Lower leg skin (tissue), 4 donors: ENCODE data around the gene FAM120A. TPM values are rescaled to one million over a fixed set of nuclear protein-coding genes. Genes with fewer than 3 reads are reported as not detected.

Experiments
- DNase-seq, 2 donors: peaks; one replicate each; pipeline ENCODE4 v3.0.0-alpha.2; 2019; ENCODE audit warnings: low spot score in 2 of 2
- H3K4me3 ChIP-seq: fragments of 200-600 bp; sonication (generic); 2 replicates; pipeline ENCODE4 v1.5.1; 2017; ENCODE audit warnings: mild to moderate bottlenecking, low read depth; ENCODE audit not compliant: poor library complexity, severe bottlenecking
- CTCF ChIP-seq, 3 donors: fragments of 450-650 bp; IDR thresholded peaks; one replicate each; pipeline ENCODE4 v1.5.1; 2016; ENCODE audit warnings: antibody characterized with exemption in 3 of 3, mild to moderate bottlenecking in 3 of 3, moderate library complexity in 2 of 3
- POLR2A ChIP-seq, 2 donors: fragments of 450-650 bp; IDR thresholded peaks; one replicate each; pipeline ENCODE4 v1.6.1; 2016 to 2017; ENCODE audit warnings: antibody characterized with exemption in 2 of 2, mild to moderate bottlenecking in 1 of 2, moderate library complexity in 1 of 2
- WGBS, 2 donors: methylation state at CpG; one replicate each; pipeline ENCODE4 v1.1.5; 2018; 5-methylcytosine and 5-hydroxymethylcytosine counted together
- intact Hi-C: fragments of 100-400 bp; cut with DNase I; formaldehyde crosslinking; loops from one replicate; pipeline ENCODE4 v1.15.0; 2023; ENCODE audit warnings: low total_unique reads
- total RNA-seq, 4 donors: library from RNA; depleted of rRNA; stranded (reverse); fragments of >200 nt; gene quantifications; one replicate each; pipeline ENCODE4 v1.1.0, GENCODE V29; 2016

Gene FAM120A
- total RNA-seq, 4 donors from 2014 or later: 58.1 to 80.5 (median 65.0) TPM

GRCh38 chr9:93459432-93459847 is 8.0 kb downstream of the FAM120A start:
- intact Hi-C loops: no loop called here
- no peak for TF ChIP-seq POLR2A (IDR thresholded peaks at IDR 0.05)
- no peak for TF ChIP-seq CTCF (IDR thresholded peaks at IDR 0.05)
- DNase-seq: no peak
- H3K4me3 ChIP-seq: no peak overlapping the region

GRCh38 chr9:93460689-93461413 is 9.4 kb downstream of the FAM120A start:
- no peak for DNase-seq
- WGBS, 2 donors: 81 to 88% methylated on average over 3 of the region's 3 CpGs
- no peak overlapping the region for H3K4me3 ChIP-seq
- intact Hi-C loops: no loop called here
- no peak for TF ChIP-seq CTCF (IDR thresholded peaks at IDR 0.05)
- TF ChIP-seq POLR2A (IDR thresholded peaks at IDR 0.05): no peak

GRCh38 chr9:93461414-93461743 is 9.9 kb downstream of the FAM120A start:
- intact Hi-C loops: no loop called here
- H3K4me3 ChIP-seq: no peak overlapping the region
- TF ChIP-seq CTCF (IDR thresholded peaks at IDR 0.05) (no peak), POLR2A (IDR thresholded peaks at IDR 0.05) (no peak)
- 98 to 100% methylated on average over 1 of the region's 1 CpG for WGBS, 2 donors
- no peak for DNase-seq

GRCh38 chr9:93461821-93462220 is 10.3 kb downstream of the FAM120A start:
- H3K4me3 ChIP-seq: no peak overlapping the region
- intact Hi-C loops: no loop called here
- TF ChIP-seq POLR2A (IDR thresholded peaks at IDR 0.05) (no peak), CTCF (IDR thresholded peaks at IDR 0.05) (no peak)
- WGBS, 2 donors: 82 to 84% methylated on average over 2 of the region's 2 CpGs
- DNase-seq: no peak

GRCh38 chr9:93463638-93464248 is 12.3 kb downstream of the FAM120A start:
- no peak overlapping the region for H3K4me3 ChIP-seq
- 87 to 91% methylated on average over 4 of the region's 4 CpGs for WGBS, 2 donors
- TF ChIP-seq CTCF (IDR thresholded peaks at IDR 0.05) (no peak), POLR2A (IDR thresholded peaks at IDR 0.05) (no peak)
- DNase-seq: no peak
- intact Hi-C loops: no loop called here

- TF ChIP-seq CTCF (IDR thresholded peaks at IDR 0.05): no peak
- TF ChIP-seq POLR2A (IDR thresholded peaks at IDR 0.05): no peak
- WGBS, 2 donors: 80 to 85% methylated on average over 3 of the region's 3 CpGs
- intact Hi-C loops: no loop called here
- no peak for DNase-seq
- H3K4me3 ChIP-seq: no peak overlapping the region
Observed at GRCh38 chr9:93464395-93464794, 12.9 kb downstream of the FAM120A start.
